RWPE1 (cell line): Measurements from ENCODE around the gene SRL.

Experiments used
- CTCF ChIA-PET: fragments of 350-600 bp; sonication (Branson Sonifier 250); formaldehyde crosslinking; extraction: SDS; loops from one replicate; lab custom pipeline; 2021; lab: Yijun Ruan, JAX
- POLR2A ChIA-PET: fragments of 400-600 bp; formaldehyde crosslinking; extraction: SDS; loops from one replicate; lab custom pipeline; 2020; ENCODE audit warnings: antibody characterized with exemption; ENCODE audit not compliant: low non-redundant PET; lab: Yijun Ruan, JAX
- DNase-seq: peaks from one replicate; pipeline ENCODE4 v3.0.0; 2012; ENCODE audit warnings: low spot score
- H3K27ac ChIP-seq: fragments of 450-650 bp; 2 replicates; pipeline ENCODE4 v1.5.1; 2017
- CTCF ChIP-seq: fragments of 450-650 bp; conservative IDR thresholded peaks from 2 replicates; pipeline ENCODE4 v1.5.1; 2017; ENCODE audit warnings: low read depth, mild to moderate bottlenecking

Gene SRL

GRCh38 chr16:4182581-4183236 lies 59.2 kb downstream of the SRL start:
- ChIA-PET POLR2A (interaction anchor here (0.6 to 2.3 kb wide), 2 partner anchors 71 to 210 kb away, joined by 3 to 10 read pairs; no protein-coding TSS in a partner anchor), CTCF (interaction anchor here (0.6 to 1.4 kb wide), 2 partner anchors 200 to 480 kb away, joined by 5 to 7 read pairs; no protein-coding TSS in a partner anchor)
- TF ChIP-seq CTCF, result no peak
- peak overlapping the region; percentile 98 for H3K27ac ChIP-seq
- no peak for DNase-seq

- CTCF ChIA-PET, result no interaction called here
- POLR2A ChIA-PET, result no interaction called here
- no peak for TF ChIP-seq CTCF
- H3K27ac ChIP-seq, result no peak overlapping the region; the same call in 1 of the 2 replicates
- no peak for DNase-seq
These were observed 61.4 kb downstream of the SRL start for GRCh38 chr16:4180511-4180910.

- TF ChIP-seq CTCF, result no peak
- H3K27ac ChIP-seq, result peak overlapping the region; percentile 44; the same call in 1 of the 2 replicates
- CTCF ChIA-PET, result no interaction called here
- POLR2A ChIA-PET, result interaction anchor here (0.6 kb wide), 1 partner anchor 83 kb away, joined by 3 read pairs; no protein-coding TSS in a partner anchor
- DNase-seq, result no peak
These were observed 62.1 kb downstream of the SRL start for GRCh38 chr16:4179763-4180260.

- CTCF ChIA-PET, result no interaction called here
- peak; percentile 62 for DNase-seq
- POLR2A ChIA-PET, result interaction anchor here (0.6 kb wide), 1 partner anchor 82 kb away, joined by 3 read pairs; no protein-coding TSS in a partner anchor
- peak overlapping the region; percentile 44 for H3K27ac ChIP-seq
- TF ChIP-seq CTCF, result no peak
These were observed 62.9 kb downstream of the SRL start for GRCh38 chr16:4179020-4179419.

GRCh38 chr16:4178468-4179010 lies 63.3 kb downstream of the SRL start:
- no peak for TF ChIP-seq CTCF
- H3K27ac ChIP-seq, result peak overlapping the region; percentile 44
- ChIA-PET POLR2A (no interaction called here), CTCF (no interaction called here)
- no peak for DNase-seq

GRCh38 chr16:4176906-4177417 lies 64.9 kb downstream of the SRL start:
- ChIA-PET CTCF (interaction anchor here (0.6 kb wide), 2 partner anchors 37 to 226 kb away, joined by 3 to 4 read pairs; no protein-coding TSS in a partner anchor), POLR2A (interaction anchor here (0.6 kb wide), 1 partner anchor 44 kb away, joined by 15 read pairs; no protein-coding TSS in a partner anchor)
- peak; percentile 67 for DNase-seq
- TF ChIP-seq CTCF, result no peak
- H3K27ac ChIP-seq, result peak overlapping the region; percentile 57
